GM23338 (cell line): ENCODE results near the gene SRSF1. TPM values are rescaled to one million over a fixed set of nuclear protein-coding genes. Genes with fewer than 3 reads are reported as not detected.

Source experiments
- ETS1 ChIP-seq: IDR thresholded peaks from 2 replicates; pipeline ENCODE4 v1.6.1; 2016; ENCODE audit warnings: antibody characterized with exemption
- POLR2AphosphoS5 ChIP-seq: IDR thresholded peaks from 2 replicates; pipeline ENCODE4 v1.6.1; 2016; ENCODE audit warnings: antibody characterized with exemption, low read depth
- STAT1 ChIP-seq: IDR thresholded peaks from one replicate; pipeline ENCODE4 v1.6.1; 2016; ENCODE audit warnings: antibody characterized with exemption; ENCODE audit not compliant: unreplicated experiment
- polyA plus RNA-seq: library from polyadenylated mRNA; unstranded; fragments of >200 nt; fragmentation: Nextera tagmentation; extraction: Ambion mirVana; gene quantifications from 2 replicates; pipeline ENCODE4 v1.2.1, GENCODE V29; 2016
- small RNA-seq: library from RNA; depleted of rRNA; stranded (forward); fragments of <200 nt; gene quantifications from one replicate; pipeline ENCODE3, GENCODE V24; 2014; ENCODE audit warnings: low replicate concordance
- total RNA-seq: library from RNA; depleted of rRNA; stranded (reverse); fragments of >200 nt; shearing (Covaris generic); gene quantifications from 2 replicates; pipeline ENCODE4 v1.2.3, GENCODE V29; 2014; rRNA removed
- TF ChIP-seq, protein P1 (sequence below), 2 experiments: fragments of 200-600 bp in 1 of 2; sonication (generic) in 1 of 2; conservative IDR thresholded peaks; 2 replicates each; pipeline versions ENCODE4 v1.5.1 to v1.6.1; 2016 to 2017; ENCODE audit warnings: antibody characterized with exemption in 2 of 2, low read depth in 2 of 2, mild to moderate bottlenecking in 2 of 2, moderate library complexity in 1 of 2

The SRSF1 gene
- total and polyA plus RNA-seq, 2 experiments from 2014 or later: 413 to 584 TPM

DNA sequence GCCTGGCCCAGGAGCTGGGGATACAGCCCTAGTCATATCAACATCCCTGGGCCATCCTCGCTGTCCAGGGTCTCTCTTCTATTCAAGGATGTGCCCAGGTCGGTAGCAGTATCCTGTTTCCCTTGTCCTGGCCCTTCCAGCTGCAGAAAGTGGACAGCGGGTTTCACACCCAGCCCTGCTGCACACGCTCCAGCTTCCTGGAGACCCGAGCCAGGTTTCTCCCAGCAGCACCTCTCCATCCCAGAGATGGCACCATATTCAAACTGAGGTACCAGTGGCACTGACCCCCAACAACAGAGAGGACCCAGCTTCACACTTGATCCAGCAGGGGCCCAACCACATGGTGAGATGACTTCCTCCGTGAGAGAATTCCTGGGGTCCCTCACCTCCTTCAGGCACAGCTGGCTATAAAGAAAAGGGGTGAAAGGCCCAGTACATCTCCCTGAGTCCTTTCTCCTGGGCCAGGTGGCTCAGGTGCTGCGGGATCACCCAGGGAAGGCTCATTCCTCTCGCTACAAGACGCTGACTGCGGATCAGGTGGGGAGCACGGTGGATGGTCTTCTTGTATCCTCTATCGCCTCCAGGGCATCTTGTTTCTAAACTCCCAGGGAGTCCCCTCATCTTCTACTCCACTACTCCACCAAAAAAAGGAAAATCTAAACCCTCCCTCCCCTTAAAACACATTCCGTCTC lies 53.2 kb downstream of the SRSF1 start (continued):
- TF ChIP-seq, protein P1, sequence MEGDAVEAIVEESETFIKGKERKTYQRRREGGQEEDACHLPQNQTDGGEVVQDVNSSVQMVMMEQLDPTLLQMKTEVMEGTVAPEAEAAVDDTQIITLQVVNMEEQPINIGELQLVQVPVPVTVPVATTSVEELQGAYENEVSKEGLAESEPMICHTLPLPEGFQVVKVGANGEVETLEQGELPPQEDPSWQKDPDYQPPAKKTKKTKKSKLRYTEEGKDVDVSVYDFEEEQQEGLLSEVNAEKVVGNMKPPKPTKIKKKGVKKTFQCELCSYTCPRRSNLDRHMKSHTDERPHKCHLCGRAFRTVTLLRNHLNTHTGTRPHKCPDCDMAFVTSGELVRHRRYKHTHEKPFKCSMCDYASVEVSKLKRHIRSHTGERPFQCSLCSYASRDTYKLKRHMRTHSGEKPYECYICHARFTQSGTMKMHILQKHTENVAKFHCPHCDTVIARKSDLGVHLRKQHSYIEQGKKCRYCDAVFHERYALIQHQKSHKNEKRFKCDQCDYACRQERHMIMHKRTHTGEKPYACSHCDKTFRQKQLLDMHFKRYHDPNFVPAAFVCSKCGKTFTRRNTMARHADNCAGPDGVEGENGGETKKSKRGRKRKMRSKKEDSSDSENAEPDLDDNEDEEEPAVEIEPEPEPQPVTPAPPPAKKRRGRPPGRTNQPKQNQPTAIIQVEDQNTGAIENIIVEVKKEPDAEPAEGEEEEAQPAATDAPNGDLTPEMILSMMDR (conservative IDR thresholded peaks at IDR 0.05; ENCODE audit: low read depth in 2 of 2): no peak
- TF ChIP-seq POLR2AphosphoS5: no peak
- no peak for TF ChIP-seq STAT1
- TF ChIP-seq ETS1: no peak

Small RNAs within 50 kb of the gene (small RNA-seq; reads per million reads assigned to genes)
- not detected for gene AC015813.4

Other genes with a start within 250 kb of the SRSF1 start
- 38.0 and 53.2 TPM in 2 replicates for gene MRPS23, start 157.2 kb downstream of the SRSF1 start, total RNA-seq
- gene MRPS23, start 157.2 kb downstream of the SRSF1 start, polyA plus RNA-seq: 65.5 and 74.5 TPM in 2 replicates
- 3.0 and 3.3 TPM in 2 replicates for gene CUEDC1, start 51.8 kb downstream of the SRSF1 start, total RNA-seq
- 7.7 and 11.3 TPM in 2 replicates for gene CUEDC1, start 51.8 kb downstream of the SRSF1 start, polyA plus RNA-seq
- 67.7 and 74.6 TPM in 2 replicates for gene VEZF1, start 19.0 kb downstream of the SRSF1 start, total RNA-seq
- gene VEZF1, start 19.0 kb downstream of the SRSF1 start, polyA plus RNA-seq: 34.8 and 36.0 TPM in 2 replicates
- gene DYNLL2, start 76.2 kb upstream of the SRSF1 start, total RNA-seq: 29.0 and 30.0 TPM in 2 replicates
- 5.1 and 5.5 TPM in 2 replicates for gene DYNLL2, start 76.2 kb upstream of the SRSF1 start, polyA plus RNA-seq
- 0.08 and 0.10 TPM in 2 replicates for gene OR4D1, start 141.1 kb upstream of the SRSF1 start, total RNA-seq
- 0.37 and 0.50 TPM in 2 replicates for gene OR4D1, start 141.1 kb upstream of the SRSF1 start, polyA plus RNA-seq
- not detected in 2 replicates for gene OR4D2, start 159.7 kb upstream of the SRSF1 start, total RNA-seq
- gene OR4D2, start 159.7 kb upstream of the SRSF1 start, polyA plus RNA-seq: not detected in 2 replicates
- 0.10 TPM in 1 of 2 replicates, not detected in the other for gene EPX, start 185.5 kb upstream of the SRSF1 start, total RNA-seq
- not detected in 2 replicates for gene EPX, start 185.5 kb upstream of the SRSF1 start, polyA plus RNA-seq
- gene MKS1, start 212.0 kb upstream of the SRSF1 start, total RNA-seq: 17.4 and 21.6 TPM in 2 replicates
- gene MKS1, start 212.0 kb upstream of the SRSF1 start, polyA plus RNA-seq: 11.9 and 14.0 TPM in 2 replicates
- 0.35 and 0.62 TPM in 2 replicates for gene LPO, start 231.3 kb upstream of the SRSF1 start, total RNA-seq
- 0.13 and 0.50 TPM in 2 replicates for gene LPO, start 231.3 kb upstream of the SRSF1 start, polyA plus RNA-seq